GM19239 (cell line): ENCODE data around the gene GPR68.

Experiments used
- DNase-seq: peaks from one replicate; pipeline ENCODE4 v3.0.0; 2011; ENCODE audit warnings: low spot score; ENCODE audit not compliant: insufficient read length
- FAIRE-seq: peaks from 2 replicates; lab custom pipeline; 2011; peaks lifted over from hg19 to GRCh38; lab: Jason Lieb, UNC

GPR68 gene, protein sequence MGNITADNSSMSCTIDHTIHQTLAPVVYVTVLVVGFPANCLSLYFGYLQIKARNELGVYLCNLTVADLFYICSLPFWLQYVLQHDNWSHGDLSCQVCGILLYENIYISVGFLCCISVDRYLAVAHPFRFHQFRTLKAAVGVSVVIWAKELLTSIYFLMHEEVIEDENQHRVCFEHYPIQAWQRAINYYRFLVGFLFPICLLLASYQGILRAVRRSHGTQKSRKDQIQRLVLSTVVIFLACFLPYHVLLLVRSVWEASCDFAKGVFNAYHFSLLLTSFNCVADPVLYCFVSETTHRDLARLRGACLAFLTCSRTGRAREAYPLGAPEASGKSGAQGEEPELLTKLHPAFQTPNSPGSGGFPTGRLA

DNA sequence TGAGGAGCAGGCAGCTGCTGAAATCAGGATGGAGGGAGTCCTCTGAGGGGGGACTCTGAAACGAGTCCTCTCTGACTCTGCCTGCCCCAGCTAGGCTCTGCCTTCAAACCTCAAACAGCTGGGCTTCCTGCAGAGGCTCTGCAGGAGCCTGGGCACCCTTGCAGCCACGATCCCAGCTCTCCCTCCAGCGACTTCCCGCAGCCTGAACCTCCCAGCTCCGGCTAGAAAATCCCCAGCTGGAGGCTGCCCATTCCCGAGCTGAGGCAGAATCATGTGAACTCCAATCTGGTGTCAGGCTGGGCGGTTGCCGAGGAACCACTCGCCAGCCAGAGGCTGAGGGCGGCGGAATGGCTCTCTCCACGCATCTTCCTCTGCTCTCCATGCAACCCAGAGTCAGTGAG, at the start of gene GPR68:
Gene GPR68 (minus strand): TSS at position 204 of the 401 bp plus-strand sequence. CDS start 9,654 bp downstream, outside the sequence.
- FAIRE-seq (peak; percentile 14), DNase-seq (no peak)

DNA sequence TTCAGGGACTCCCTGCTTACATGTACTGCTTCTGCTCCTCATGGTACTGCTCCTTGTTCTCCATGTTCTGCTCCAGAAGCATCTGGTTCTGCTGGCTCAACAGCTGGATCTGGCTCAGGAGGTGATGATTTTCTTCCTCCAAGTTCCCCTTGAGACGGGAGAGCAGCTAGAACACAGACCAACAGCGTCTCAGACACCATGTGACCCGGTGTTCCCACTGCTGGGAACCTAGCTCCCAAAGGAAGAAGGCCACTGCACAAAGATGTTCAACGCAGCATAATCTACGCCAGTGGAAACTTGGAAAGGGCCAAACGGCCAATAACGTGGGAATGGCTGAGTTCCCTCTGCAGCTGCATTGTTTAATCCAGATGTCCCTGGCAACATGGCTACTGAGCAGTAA, 49.6 kb upstream of the GPR68 start:
- no peak for DNase-seq
- FAIRE-seq, result no peak

DNA sequence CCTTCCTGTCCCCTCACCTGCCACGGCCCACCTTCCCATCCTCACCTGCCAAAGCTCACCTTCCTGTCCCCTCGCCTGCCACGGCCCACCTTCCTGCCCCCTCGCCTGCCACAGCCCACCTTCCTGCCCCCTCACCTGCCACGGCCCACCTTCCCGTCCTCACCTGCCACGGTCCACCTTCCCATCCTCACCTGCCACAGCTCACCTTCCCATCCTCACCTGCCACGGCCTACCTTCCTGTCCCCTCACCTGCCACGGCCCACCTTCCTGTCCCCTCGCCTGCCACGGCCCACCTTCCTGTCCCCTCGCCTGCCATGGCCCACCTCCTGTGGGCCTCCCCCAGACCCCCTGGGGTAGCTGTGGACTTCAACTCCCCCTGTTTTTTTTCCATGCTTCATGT, 48.8 kb upstream of the GPR68 start:
- no peak for DNase-seq

DNA sequence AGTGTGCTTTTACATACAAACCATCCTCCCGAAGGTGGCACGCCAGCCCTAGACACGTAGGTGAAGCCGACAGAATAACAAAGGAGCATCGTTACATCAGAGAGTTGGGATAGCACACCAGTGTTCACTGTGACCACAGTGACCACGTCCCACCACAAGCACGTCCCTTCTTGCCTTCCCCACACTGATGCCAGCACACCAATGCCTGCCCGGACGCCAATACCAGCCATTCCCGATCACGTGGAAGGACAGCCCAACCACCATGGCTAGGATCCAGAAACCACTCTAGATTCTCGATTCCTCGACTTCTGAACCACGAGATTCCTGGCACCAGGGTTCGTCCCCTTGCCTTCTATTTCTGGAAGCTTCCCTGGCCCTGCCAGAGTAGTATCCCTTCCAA, 48.0 kb upstream of the GPR68 start:
- FAIRE-seq (no peak), DNase-seq (no peak)

More for the DNA sequence above, 48.8 kb upstream of the GPR68 start:
- no peak for FAIRE-seq

DNA sequence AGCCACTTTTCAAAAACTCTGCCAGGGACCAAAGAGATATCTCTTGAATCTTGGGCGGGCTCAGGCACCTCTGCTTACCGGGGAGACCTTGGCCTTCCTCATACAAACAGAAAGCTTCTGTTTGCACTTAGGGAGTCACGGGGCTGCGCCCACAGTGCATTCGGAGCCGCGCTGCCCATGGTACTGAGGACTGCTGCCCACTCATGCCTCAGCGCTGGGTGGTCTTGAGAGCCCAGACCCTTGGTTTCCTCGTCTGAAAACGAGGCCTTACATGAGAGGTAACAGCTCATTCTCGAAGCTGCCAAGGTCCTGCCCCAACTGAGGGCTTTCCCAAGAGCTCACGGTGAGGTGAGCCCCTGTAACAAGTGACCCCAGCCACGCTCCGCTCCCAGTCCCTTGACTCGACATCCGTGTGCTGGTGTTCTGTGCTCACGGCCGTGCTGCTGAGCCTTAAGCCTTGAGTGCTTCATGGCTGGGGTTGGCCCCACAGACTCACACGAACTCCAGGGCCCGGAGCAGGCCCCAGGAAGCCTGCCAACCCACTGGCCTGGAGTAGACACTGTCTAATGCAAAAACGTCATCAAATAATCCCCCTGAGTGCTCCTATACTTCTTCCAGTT, 47.4 kb upstream of the GPR68 start:
- no peak for DNase-seq
- no peak for FAIRE-seq

DNA sequence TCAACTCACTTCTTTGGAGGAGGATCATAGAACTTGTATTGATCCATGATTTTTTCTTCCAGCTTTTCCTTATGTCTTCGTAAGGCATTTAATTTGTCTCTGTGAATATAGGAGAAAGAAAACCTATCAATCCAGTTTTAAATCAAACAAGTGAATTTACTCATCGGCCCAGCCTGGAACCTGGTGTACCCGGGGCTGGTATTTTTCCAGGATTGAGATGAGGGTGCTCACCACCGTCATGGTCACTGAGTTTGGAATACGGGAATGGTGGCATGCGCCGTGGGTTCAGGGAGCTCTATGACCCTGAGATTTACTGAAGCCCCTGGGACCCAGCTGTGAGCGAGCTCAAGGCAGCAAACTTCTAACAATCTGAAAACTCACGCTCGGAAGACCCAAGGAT, 46.5 kb upstream of the GPR68 start:
- DNase-seq (no peak), FAIRE-seq (no peak)

DNA sequence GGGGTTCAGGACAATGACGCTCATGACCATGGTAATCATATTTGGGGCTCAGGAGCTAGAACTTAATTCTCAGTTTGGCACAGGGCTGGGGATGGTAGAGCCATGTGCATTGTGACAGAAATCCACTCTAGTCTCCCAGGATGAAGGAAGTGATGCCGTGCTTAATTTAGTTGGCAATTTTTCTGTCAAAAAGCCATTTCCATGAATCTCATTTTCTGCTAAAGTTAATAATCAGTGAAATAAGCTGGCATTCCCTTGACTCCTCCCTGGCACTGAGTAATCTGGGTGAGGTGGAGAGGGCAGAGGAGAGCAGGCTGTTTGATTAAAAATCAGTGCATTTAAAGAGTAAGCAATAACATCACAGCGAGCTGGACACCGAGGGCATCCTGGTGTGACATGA, 45.0 kb upstream of the GPR68 start:
- FAIRE-seq (no peak), DNase-seq (no peak)

DNA sequence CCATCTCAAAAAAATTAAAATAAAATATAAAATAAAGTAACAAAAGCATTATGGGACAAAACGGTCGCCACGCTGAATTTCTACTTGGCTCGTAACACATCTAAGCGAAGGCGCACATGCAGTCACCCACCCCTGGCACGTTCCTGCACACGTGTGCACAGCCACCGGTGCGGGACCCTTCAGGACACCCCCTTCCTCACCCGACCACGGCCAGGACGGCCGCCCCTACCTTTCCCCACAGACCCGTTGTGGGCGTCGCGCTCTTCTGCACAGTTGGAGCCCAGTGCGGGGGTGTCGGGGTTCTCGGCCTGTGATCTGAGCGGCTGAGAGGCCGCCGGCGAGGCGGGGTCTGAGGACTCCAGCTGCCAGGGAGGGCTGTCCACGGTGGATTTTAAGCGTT, 44.4 kb upstream of the GPR68 start:
- FAIRE-seq (no peak), DNase-seq (no peak)

DNA sequence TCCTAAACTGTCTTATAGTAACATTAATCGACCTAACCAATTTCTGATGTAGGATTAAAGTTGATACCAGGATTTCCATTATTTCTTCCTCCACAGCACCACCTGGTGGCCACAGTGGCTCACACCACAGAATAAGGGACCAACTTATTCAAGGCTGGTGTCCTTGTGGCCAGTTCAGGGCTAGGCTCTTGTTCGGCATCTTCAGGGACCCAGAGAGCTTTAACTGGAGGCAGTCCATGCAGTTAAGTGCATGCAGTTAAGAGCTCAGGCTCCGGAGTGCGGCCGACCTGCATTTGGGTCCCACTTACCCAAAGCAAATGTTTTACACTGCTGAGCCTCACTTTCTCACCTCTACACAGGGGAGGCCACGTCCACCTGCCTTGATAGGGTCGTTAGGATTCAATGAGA, 42.0 kb upstream of the GPR68 start:
- DNase-seq (peak; percentile 73), FAIRE-seq (peak; percentile 96)

DNA sequence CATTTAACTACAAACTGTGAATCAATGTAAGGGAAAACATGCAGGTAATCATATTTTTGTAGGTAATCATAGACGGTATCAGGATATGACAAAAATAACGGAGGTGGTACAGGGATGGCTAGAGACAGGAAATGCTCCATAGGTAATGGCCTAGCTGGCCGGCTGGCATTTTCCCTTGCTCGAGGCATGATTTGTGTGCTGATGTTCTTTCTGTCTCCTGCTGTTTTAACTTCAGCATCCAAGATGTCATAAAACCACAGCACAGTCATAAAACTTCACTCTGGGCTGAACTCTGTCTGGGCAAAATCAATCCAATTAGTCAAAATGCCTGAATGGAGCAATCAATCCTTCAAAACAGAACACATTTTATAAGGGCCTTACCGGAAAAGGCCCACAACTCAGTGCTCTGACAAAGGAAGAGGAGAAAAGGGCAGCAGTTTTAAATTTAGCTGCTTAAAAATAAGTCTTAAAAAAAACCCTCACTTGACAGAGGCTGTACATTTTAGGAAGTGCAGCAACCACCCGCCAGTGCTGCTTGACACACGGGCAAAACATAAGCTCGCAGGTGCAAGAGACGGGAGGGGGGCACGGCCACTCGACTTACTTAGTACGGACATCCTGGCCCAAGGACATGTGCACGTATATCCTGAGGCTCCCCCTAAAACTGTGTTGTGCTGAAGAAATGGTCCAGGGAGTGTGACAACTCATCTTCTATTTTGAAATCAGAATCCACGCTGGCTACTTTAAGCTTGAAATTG, 40.5 kb upstream of the GPR68 start:
- FAIRE-seq (peak; percentile 21), DNase-seq (no peak)

DNA sequence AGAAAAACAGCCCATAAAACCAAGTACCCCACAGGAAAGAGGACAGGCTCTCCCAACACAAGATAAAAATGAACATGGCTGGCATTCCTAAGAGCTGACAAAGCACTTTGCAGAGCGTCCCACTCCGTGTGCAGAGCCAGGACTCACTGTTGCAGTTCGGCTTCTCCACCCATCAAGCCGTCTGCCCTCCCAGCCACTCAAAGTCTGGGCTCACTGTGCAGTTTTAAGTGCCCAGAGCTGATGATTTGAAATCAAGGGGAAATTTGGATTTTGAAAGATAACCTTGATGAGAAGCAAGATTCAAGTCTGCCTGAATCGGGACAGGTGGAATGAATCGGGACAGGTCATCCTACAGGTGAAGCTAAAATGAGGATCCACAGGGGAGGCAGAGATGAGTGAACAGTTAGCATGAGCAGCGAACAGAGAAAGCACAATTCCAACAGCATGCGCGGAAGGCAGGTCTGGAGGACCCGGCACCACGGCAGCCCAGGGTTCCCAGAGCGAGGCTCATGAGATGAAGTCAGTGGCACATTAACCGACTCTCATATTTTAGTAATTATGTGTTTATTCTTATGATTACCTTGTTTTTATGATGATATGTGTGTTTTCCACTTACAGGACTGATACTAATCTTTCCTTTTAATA, 39.8 kb upstream of the GPR68 start:
- FAIRE-seq (no peak), DNase-seq (no peak)

DNA sequence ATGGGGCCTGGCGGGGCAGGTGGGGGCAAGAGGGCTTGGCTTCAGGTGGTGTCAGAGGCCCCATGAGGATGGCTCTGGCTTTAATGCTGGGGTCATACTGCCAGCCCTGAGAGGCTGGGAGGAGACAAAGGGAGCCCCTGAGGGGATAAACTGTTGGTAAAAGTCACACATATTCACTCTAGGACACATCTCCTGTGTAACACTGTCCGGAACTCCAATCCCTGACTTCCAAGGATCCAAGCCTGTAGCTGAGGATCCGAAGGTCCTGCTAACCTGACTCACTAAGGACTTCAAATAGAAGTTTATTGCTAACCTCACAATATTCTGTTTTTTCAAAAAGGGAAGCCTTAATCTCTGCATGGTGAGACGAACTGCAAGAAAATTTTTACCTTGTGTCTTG, 39.2 kb upstream of the GPR68 start:
- DNase-seq (no peak), FAIRE-seq (no peak)

DNA sequence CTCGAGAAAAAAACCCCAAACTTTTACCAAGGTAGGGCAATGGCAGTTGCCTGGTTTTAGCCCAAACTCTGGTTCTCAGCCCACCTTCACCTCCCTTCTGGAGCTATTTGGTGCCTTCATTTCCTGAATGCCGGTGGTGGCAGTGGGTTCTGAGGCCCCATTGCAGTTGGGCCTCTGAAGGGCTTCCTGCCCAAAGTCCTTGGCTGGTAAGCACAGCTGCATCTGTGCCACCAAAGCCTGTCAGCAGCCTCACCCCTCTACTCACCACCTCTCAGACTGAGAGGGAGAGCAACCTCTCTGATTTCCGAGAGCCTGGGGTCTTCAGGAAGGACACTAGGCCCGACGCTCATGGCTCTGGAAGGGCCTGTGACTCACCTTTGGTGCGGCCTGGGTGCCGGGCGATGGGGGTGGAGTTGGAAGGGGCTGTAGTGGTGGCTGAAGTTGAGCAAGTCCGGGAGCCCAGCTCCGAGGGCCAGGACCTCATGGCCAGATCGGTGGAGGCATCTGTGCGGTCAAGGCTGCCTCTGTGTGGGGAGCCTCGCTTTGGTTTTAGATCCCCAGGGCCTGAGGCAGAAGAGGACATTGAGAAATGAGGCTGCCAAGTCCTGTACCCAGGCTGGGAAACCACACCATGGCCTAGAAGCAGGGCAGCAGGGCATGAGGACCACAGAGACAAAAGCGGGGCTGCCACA, 38.6 kb upstream of the GPR68 start:
- DNase-seq (no peak), FAIRE-seq (no peak)

DNA sequence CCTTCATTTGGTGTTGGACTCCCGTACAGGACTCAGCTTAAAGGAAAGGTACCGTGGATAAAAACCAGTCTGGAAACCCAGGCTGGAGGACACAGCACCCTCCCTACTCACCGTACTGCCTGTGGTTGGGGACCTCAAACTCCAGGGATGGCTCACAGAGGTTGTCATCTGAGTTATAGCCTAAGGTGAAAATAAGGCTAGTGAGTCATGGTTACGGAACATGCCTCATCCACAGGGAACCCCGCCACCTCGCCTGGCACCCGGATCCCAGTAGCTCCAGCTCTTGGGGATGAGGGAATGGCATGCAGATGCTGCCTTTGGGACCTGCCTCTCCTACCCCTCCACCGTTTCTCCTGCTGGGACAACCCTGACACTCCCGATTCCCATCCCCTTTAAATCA, 36.8 kb upstream of the GPR68 start:
- DNase-seq (no peak), FAIRE-seq (no peak)

DNA sequence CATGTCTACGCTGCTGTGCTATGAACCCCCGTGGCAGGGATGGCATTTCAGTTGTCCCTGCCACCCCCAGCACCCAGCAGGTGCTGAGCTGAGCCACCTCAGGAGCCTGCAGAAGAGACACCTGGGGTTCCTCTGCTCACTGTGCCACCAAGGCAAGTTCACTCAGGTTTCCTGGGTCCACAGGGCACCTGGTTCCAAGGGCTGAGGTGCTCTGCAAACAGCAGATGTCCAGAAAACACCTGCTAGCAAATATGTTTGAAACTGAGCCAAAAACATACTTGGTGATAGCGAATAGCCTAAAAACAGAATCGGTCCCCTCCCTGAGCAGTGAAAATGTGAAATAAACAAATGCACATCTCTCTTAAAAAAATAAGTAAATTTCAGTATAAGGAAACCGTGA, 35.6 kb upstream of the GPR68 start:
- FAIRE-seq (no peak), DNase-seq (no peak)

DNA sequence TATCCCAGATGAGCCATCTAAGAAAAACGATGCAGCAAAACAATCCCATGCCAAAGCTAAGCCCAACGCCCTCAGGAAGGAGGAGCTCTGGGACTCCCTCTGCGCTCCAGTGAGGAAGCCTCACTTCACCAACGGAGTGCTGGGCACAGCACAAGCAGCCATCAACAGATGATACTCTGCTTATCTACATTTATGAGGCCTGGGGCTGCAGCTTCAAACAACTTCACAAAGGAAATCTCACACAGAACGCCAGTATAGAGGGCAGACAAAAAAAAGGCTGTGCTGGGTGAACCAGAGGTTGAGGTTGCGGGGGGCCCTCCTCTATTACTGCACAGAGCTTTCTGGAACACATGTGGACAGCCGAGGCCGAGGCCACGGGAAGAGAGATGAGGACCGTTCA, 34.9 kb upstream of the GPR68 start:
- FAIRE-seq (no peak), DNase-seq (no peak)

DNA sequence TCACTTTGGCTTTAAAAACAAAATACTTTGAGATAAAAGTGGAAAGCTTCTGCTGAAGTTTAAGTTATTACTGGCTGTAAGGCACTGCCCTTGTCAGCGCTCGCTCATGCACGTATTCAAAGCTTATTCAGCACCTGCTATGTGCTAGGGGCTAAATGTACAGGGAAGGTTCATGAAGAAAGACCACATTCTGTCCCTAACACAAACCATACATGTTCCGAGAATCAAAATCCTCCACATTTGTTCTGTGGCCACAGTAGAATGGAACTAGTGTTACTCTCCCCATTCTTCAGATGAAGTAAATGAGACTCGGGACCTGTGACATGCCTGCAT, 33.8 kb upstream of the GPR68 start:
- no peak for FAIRE-seq
- DNase-seq, result no peak

DNA sequence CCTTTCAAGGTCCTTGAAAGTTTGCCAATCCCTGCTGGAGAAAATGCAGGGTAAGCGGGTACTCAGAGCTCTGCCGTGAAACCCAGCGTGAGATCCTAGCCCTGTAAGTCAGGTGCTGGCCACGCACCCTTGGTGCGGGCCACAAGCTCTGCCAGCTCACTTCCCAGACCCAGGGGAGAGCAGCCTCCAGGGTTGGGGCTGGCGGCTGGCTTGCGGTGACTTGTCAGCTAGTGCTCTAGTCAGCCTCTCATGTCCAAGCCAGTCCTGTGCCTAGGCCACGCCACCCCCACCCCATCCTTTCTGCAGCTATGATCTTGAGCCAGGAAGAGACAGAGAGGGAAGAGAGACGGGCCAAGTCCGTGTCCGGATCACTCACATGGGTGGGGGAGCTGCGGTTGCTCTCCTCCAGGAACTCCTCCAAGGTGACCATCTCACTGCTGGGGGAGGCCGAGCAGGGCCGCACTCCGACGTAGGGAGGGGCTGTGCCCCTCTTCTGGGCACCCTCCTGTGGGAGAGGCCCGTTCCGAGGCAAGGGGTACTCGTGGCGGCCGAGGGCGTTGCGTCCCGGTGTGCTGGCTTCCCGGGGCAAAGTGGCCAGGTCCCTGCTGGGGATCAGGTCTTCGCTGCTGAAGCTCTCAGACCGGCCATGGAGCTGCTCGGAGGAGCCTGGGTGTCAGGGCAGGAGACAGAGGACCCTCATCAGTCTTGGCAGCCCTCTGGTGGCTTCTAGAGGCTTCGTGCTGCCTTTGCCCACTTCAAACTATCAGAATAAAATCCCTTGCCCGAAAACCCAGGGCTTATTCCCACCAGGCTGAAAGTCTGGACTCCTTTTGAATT, 33.3 kb upstream of the GPR68 start:
- DNase-seq, result no peak
- no peak for FAIRE-seq

DNA sequence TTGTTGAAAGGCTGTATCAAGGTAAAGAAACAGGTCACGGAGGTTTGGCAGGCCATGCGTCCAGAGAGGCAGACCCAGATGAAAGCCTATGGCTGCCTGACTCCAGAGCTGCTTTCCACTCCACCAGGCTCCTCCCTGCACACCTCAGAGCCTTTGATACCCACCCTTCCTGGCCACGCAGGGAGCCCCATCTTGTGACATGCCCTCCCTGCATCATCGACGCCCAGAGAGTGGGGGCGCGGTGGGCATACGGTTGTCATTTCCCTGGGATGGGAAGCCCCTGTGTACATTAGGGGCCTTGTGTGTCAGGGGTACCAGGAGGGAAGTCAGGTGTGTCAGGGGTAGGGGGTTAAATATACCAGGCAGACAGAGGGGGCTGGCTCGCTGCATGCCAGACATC, 30.3 kb upstream of the GPR68 start:
- FAIRE-seq (no peak), DNase-seq (no peak)

DNA sequence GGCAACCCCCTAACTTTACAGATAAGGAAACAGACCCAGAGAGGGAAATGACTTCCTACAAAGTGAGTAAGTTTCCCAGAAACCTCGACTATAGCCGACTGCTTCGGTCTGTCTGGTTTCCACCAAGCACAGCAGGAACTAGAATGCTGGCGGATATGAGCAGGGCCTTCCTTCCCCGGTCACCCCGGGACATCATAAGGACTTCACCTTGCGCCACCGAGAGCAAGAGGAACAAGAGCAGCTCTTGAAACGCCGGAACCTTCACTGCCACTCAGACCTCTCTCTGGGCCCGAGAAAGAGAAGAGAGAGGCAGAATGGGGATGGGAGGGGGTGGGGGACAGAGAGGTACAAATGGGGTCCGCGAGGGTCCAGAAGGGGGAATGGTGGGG, 29.4 kb upstream of the GPR68 start:
- DNase-seq (no peak), FAIRE-seq (no peak)
